ENCODE results near the gene CSNK2A3.

The CSNK2A3 gene

GRCh38 chr11:11334607-11335006 is 18.4 kb downstream of the CSNK2A3 start:
- 33% methylated on average over 4 of the region's 4 CpGs for WGBS
- Histone ChIP-seq H3K4me3 (ENCODE audit: insufficient read depth in 1 of 2, low read depth in 1 of 2, low read length in 2 of 2) (no peak overlapping the region), H3K4me2 (ENCODE audit: low read length, poor library complexity, severe bottlenecking) (no peak overlapping the region), H3K23ac (ENCODE audit: low read length in 2 of 2) (no peak overlapping the region), H4K91ac (ENCODE audit: low read length) (no peak overlapping the region), H3K79me1 (replicated peaks; ENCODE audit: low read length, poor library complexity, severe bottlenecking) (no peaks in the 10 kb centered on the region), H2BK5ac (ENCODE audit: low read depth, low read length, poor library complexity, severe bottlenecking) (no peak overlapping the region), H3K36me3 (ENCODE audit: control insufficient read depth in 1 of 2, insufficient read depth in 2 of 2, low read depth in 1 of 2, low read length in 2 of 2) (no peaks in the 10 kb centered on the region), H3K27me3 (ENCODE audit: control insufficient read depth in 1 of 2, insufficient read depth in 1 of 2, low read length in 2 of 2) (peaks cover 14 to 42% of the 10 kb centered on the region in 2 experiments), H2BK120ac (ENCODE audit: low read depth, low read length) (no peak overlapping the region), H2AFZ (ENCODE audit: low read depth, low read length) (no peak overlapping the region), H3K27ac (ENCODE audit: low read length, poor library complexity, severe bottlenecking) (no peak overlapping the region), H2BK12ac (ENCODE audit: low read length in 2 of 2) (no peak overlapping the region), H2BK15ac (ENCODE audit: low read depth, poor library complexity, severe bottlenecking) (no peak overlapping the region), H2AK5ac (ENCODE audit: low read length, severe bottlenecking) (no peak overlapping the region), H3K9ac (ENCODE audit: low read length) (no peak overlapping the region), H3K14ac (ENCODE audit: low read length in 2 of 2) (no peak overlapping the region), H4K8ac (ENCODE audit: low read length) (no peak overlapping the region), H3K9me3 (ENCODE audit: control insufficient read depth, low read length) (no peaks in the 10 kb centered on the region), H3K18ac (ENCODE audit: low read depth in 1 of 2, low read length in 2 of 2) (no peak overlapping the region), H3K4me1 (ENCODE audit: control insufficient read depth, insufficient read depth, low read depth, low read length) (no peaks in the 10 kb centered on the region), H3K4ac (ENCODE audit: low read depth in 1 of 2, low read length in 2 of 2) (no peak overlapping the region)
- no peak for DNase-seq

DNA sequence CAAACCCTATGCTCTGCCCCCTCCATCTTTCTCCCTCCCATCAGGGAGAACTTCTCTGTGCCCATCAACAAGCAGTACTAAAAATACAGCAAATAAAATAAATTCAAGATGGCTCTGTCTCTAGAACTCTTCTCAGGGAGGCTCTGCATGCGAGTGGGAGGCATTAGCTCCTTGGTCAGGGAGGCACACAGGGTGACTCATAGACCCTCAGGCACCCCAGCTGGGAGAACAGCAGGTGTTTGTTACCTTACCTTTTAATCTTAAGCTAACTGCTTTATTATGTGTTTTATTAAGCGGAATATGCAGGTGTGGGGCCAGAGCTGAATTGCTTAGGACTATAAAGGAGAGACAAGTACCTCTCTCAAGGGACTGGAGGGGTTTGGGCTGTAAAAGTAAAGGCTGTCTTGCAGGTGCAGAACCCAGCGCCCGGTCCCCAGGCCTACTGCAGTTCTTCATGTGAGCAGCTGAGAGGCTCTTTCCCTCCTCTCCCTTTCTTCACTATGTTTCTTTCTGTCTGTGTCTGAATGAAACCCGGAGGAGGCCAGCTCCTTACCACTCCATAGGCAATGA is 20.8 kb downstream of the CSNK2A3 start:
- no peaks in the 10 kb centered on the region for H3K9me3 ChIP-seq (ENCODE audit: control insufficient read depth, low read length)
- no peak for DNase-seq
- H2BK12ac ChIP-seq (ENCODE audit: low read length in 2 of 2): no peak overlapping the region
- no peak overlapping the region for H2AK5ac ChIP-seq (ENCODE audit: low read length, severe bottlenecking)
- no peak overlapping the region for H3K27ac ChIP-seq (ENCODE audit: low read length, poor library complexity, severe bottlenecking)
- H3K4me1 ChIP-seq (ENCODE audit: control insufficient read depth, insufficient read depth, low read depth, low read length): no peaks in the 10 kb centered on the region
- H3K23ac ChIP-seq (ENCODE audit: low read length in 2 of 2): no peak overlapping the region
- no peak overlapping the region for H3K4me3 ChIP-seq (ENCODE audit: insufficient read depth in 1 of 2, low read depth in 1 of 2, low read length in 2 of 2)
- no peaks in the 10 kb centered on the region for H3K79me1 ChIP-seq (replicated peaks; ENCODE audit: low read length, poor library complexity, severe bottlenecking)
- no peak overlapping the region for H4K8ac ChIP-seq (ENCODE audit: low read length)
- H3K4ac ChIP-seq (ENCODE audit: low read depth in 1 of 2, low read length in 2 of 2): no peak overlapping the region
- 82% methylated on average over 5 of the region's 5 CpGs for WGBS
- H3K18ac ChIP-seq (ENCODE audit: low read depth in 1 of 2, low read length in 2 of 2): no peak overlapping the region
- H3K27me3 ChIP-seq (ENCODE audit: control insufficient read depth in 1 of 2, insufficient read depth in 1 of 2, low read length in 2 of 2): peaks cover 17 to 39% of the 10 kb centered on the region in 2 experiments
- no peak overlapping the region for H2BK15ac ChIP-seq (ENCODE audit: low read depth, poor library complexity, severe bottlenecking)
- no peak overlapping the region for H3K14ac ChIP-seq (ENCODE audit: low read length in 2 of 2)
- no peak overlapping the region for H2BK5ac ChIP-seq (ENCODE audit: low read depth, low read length, poor library complexity, severe bottlenecking)
- no peak overlapping the region for H2BK120ac ChIP-seq (ENCODE audit: low read depth, low read length)
- H2AFZ ChIP-seq (ENCODE audit: low read depth, low read length): no peak overlapping the region
- no peak overlapping the region for H3K9ac ChIP-seq (ENCODE audit: low read length)
- no peak overlapping the region for H4K91ac ChIP-seq (ENCODE audit: low read length)
- H3K36me3 ChIP-seq (ENCODE audit: control insufficient read depth in 1 of 2, insufficient read depth in 2 of 2, low read depth in 1 of 2, low read length in 2 of 2): no peaks in the 10 kb centered on the region
- H3K4me2 ChIP-seq (ENCODE audit: low read length, poor library complexity, severe bottlenecking): no peak overlapping the region

DNA sequence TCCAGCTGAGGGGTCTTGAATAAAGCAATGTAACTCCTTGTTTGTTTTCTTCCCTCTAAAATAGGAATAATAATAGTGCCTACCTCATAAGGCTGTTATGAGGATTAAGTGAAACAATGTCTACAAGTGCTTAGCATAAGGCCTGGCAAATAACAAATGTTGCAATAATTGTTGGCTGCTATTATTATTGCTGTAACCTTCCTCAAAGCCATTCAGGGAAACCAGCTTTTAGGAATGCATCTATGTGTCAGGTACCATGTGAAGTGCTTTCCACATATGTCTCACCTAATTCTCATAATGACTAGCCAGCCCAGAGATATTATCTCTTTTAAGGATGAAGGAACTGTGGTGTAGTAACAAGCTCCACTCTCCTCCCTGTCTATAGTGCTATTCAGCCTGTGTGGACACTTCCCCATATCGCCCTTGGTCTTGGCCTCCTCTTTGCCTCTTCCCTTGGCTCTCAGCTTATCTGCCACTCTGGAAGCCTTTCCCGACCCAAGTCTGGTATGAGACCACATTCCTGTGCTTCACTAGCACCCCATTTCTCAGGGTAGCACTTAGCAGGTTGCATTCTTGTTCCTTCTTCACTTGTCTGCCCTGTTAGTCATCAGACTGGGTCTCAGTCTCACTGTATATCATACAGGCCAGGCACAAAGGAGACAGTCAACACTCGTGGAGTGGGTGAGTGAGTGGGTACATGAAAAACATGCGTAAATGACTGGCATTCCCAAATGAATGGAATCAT is 23.8 kb downstream of the CSNK2A3 start:
- Histone ChIP-seq H3K14ac (ENCODE audit: low read length in 2 of 2) (no peak overlapping the region), H3K18ac (ENCODE audit: low read depth in 1 of 2, low read length in 2 of 2) (no peak overlapping the region), H2BK120ac (ENCODE audit: low read depth, low read length) (no peak overlapping the region), H2BK15ac (ENCODE audit: low read depth, poor library complexity, severe bottlenecking) (no peak overlapping the region), H3K9me3 (ENCODE audit: control insufficient read depth, low read length) (no peaks in the 10 kb centered on the region), H3K27ac (ENCODE audit: low read length, poor library complexity, severe bottlenecking) (no peak overlapping the region), H3K4ac (ENCODE audit: low read depth in 1 of 2, low read length in 2 of 2) (no peak overlapping the region), H3K4me2 (ENCODE audit: low read length, poor library complexity, severe bottlenecking) (no peak overlapping the region), H4K8ac (ENCODE audit: low read length) (no peak overlapping the region), H3K79me1 (replicated peaks; ENCODE audit: low read length, poor library complexity, severe bottlenecking) (no peaks in the 10 kb centered on the region), H4K91ac (ENCODE audit: low read length) (no peak overlapping the region), H3K36me3 (ENCODE audit: control insufficient read depth in 1 of 2, insufficient read depth in 2 of 2, low read depth in 1 of 2, low read length in 2 of 2) (no peaks in the 10 kb centered on the region), H2BK5ac (ENCODE audit: low read depth, low read length, poor library complexity, severe bottlenecking) (no peak overlapping the region), H2AK5ac (ENCODE audit: low read length, severe bottlenecking) (no peak overlapping the region), H3K23ac (ENCODE audit: low read length in 2 of 2) (no peak overlapping the region), H2BK12ac (ENCODE audit: low read length in 2 of 2) (no peak overlapping the region), H3K27me3 (ENCODE audit: control insufficient read depth in 1 of 2, insufficient read depth in 1 of 2, low read length in 2 of 2) (peaks cover 11 to 33% of the 10 kb centered on the region in 2 experiments), H3K4me3 (ENCODE audit: insufficient read depth in 1 of 2, low read depth in 1 of 2, low read length in 2 of 2) (no peak overlapping the region), H3K4me1 (ENCODE audit: control insufficient read depth, insufficient read depth, low read depth, low read length) (no peaks in the 10 kb centered on the region), H2AFZ (ENCODE audit: low read depth, low read length) (no peak overlapping the region), H3K9ac (ENCODE audit: low read length) (no peak overlapping the region)
- DNase-seq: no peak
- WGBS: 84% methylated on average over 4 of the region's 4 CpGs

DNA sequence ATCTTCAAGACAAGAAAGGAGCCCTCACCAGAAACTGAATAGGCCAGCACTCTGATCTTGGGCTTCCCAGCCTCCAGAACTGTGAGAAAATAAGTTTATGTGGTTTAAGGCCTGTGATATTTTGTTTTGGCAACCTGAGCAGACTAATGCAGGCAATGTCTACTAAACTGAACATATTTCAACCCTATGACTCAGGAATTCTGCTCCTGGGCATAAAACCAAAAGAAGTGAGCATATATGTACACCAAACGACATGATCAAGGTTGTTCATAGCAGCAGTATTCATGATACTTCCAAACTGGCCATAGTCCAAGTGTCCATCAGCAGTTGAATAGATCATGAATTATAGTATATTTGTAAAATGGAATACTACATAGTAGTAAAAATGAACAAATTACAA is 29.0 kb downstream of the CSNK2A3 start:
- Histone ChIP-seq H3K27ac (ENCODE audit: low read length, poor library complexity, severe bottlenecking) (no peak overlapping the region), H4K91ac (ENCODE audit: low read length) (no peak overlapping the region), H3K4me2 (ENCODE audit: low read length, poor library complexity, severe bottlenecking) (no peak overlapping the region), H3K4me1 (ENCODE audit: control insufficient read depth, insufficient read depth, low read depth, low read length) (no peaks in the 10 kb centered on the region), H2AK5ac (ENCODE audit: low read length, severe bottlenecking) (no peak overlapping the region), H3K27me3 (ENCODE audit: control insufficient read depth in 1 of 2, insufficient read depth in 1 of 2, low read length in 2 of 2) (peaks cover 14 to 28% of the 10 kb centered on the region in 2 experiments), H3K4me3 (ENCODE audit: insufficient read depth in 1 of 2, low read depth in 1 of 2, low read length in 2 of 2) (no peak overlapping the region), H3K4ac (ENCODE audit: low read depth in 1 of 2, low read length in 2 of 2) (no peak overlapping the region), H2BK12ac (ENCODE audit: low read length in 2 of 2) (no peak overlapping the region), H3K9ac (ENCODE audit: low read length) (no peak overlapping the region), H3K9me3 (ENCODE audit: control insufficient read depth, low read length) (peaks cover 5% of the 10 kb centered on the region), H3K23ac (ENCODE audit: low read length in 2 of 2) (no peak overlapping the region), H3K36me3 (ENCODE audit: control insufficient read depth in 1 of 2, insufficient read depth in 2 of 2, low read depth in 1 of 2, low read length in 2 of 2) (no peaks in the 10 kb centered on the region), H3K79me1 (replicated peaks; ENCODE audit: low read length, poor library complexity, severe bottlenecking) (no peaks in the 10 kb centered on the region), H2BK120ac (ENCODE audit: low read depth, low read length) (no peak overlapping the region), H4K8ac (ENCODE audit: low read length) (no peak overlapping the region), H2AFZ (ENCODE audit: low read depth, low read length) (no peak overlapping the region), H3K14ac (ENCODE audit: low read length in 2 of 2) (no peak overlapping the region), H2BK15ac (ENCODE audit: low read depth, poor library complexity, severe bottlenecking) (no peak overlapping the region), H2BK5ac (ENCODE audit: low read depth, low read length, poor library complexity, severe bottlenecking) (no peak overlapping the region), H3K18ac (ENCODE audit: low read depth in 1 of 2, low read length in 2 of 2) (no peak overlapping the region)
- WGBS: 100% methylated on average over 1 of the region's 1 CpG
- DNase-seq: no peak
